ENCODE results near the gene RAB24.

- no peak for TF ChIP-seq RNF2 (IDR thresholded peaks at IDR 0.05; ENCODE audit: borderline replicate concordance, low read depth)
- no peak for TF ChIP-seq CTCF (IDR thresholded peaks at IDR 0.05)
- no peak for TF ChIP-seq CEBPB (IDR thresholded peaks at IDR 0.05)
- TF ChIP-seq MAZ (IDR thresholded peaks at IDR 0.05; ENCODE audit: borderline replicate concordance, low read depth, low read length) = no peak
- no peak for TF ChIP-seq POLR2A (IDR thresholded peaks at IDR 0.05; ENCODE audit: low read length)
- TF ChIP-seq MAX (IDR thresholded peaks at IDR 0.05) = no peak
- TF ChIP-seq E2F6 (IDR thresholded peaks at IDR 0.05; ENCODE audit: borderline replicate concordance, low read depth) = no peak
- no peak for TF ChIP-seq TP53 (CRISPR knock-in tag; IDR thresholded peaks at IDR 0.05)
- no peak for TF ChIP-seq RAD21 (conservative IDR thresholded peaks at IDR 0.05 in 1 of 2, IDR thresholded peaks at IDR 0.05 in 1 of 2)
- TF ChIP-seq EP300 (IDR thresholded peaks at IDR 0.05) = no peak
Observed at GRCh38 chr5:177293819-177294581, 9.5 kb downstream of the RAB24 start.
